ENCODE measurements around the gene S100PBP.

Gene S100PBP

DNA sequence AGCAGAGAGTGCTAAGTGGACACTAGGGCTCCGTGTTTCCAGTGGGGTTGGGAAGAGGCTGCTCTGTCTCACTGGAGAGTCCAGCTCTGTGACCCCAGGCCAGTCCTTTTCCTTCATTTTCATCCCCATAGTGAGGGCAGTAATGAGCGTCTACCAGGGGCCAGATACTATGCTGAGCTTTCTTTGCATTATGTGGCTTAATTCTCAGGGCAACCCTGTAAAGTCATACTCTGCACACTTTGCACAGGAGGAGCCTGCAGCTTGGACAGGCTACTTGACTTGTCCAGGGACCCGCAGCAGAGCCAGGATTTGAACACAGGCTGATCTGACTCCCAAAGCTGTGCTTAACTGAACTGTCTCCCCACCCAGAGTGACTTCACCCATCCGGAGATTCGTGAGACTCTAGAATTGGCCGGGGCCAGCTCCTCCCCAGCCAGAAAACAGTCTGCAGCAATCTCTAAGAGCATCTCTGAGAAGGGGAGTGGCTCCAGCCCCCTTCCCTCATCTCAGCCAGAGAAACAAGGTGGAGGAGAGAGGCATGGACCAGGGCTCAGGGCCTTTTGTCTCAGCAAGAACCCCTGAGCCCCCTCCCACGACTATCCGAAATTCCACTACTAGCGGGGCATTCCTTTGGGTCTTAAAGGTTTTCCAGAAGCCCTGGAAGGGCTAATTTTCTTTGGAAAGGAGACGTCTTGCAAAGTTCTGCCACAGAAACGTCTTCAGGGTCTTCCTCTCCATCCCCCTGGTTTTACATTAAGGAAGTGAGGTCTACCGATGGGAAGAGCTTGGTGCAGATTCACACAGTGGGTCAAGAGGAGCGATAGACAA lies 54.1 kb downstream of the S100PBP start:
- Histone ChIP-seq H3K4me3 (ENCODE audit: low read depth, low read length) (peak overlapping the region; percentile 47), H3K27me3 (replicated peaks) (peaks cover 2% of the 10 kb centered on the region), H3K36me3 (replicated peaks) (no peaks in the 10 kb centered on the region), H3K27ac (no peak overlapping the region)
- in situ Hi-C loops (cut with HindIII; ENCODE audit: low pct_ligation_motif_present, low sequenced_read_pairs) = no loop called here
- TF ChIP-seq, protein P1, sequence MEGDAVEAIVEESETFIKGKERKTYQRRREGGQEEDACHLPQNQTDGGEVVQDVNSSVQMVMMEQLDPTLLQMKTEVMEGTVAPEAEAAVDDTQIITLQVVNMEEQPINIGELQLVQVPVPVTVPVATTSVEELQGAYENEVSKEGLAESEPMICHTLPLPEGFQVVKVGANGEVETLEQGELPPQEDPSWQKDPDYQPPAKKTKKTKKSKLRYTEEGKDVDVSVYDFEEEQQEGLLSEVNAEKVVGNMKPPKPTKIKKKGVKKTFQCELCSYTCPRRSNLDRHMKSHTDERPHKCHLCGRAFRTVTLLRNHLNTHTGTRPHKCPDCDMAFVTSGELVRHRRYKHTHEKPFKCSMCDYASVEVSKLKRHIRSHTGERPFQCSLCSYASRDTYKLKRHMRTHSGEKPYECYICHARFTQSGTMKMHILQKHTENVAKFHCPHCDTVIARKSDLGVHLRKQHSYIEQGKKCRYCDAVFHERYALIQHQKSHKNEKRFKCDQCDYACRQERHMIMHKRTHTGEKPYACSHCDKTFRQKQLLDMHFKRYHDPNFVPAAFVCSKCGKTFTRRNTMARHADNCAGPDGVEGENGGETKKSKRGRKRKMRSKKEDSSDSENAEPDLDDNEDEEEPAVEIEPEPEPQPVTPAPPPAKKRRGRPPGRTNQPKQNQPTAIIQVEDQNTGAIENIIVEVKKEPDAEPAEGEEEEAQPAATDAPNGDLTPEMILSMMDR (IDR thresholded peaks at IDR 0.05; ENCODE audit: low read depth, low read length, missing control alignments) = no peak
- DNase-seq = no peak

DNA sequence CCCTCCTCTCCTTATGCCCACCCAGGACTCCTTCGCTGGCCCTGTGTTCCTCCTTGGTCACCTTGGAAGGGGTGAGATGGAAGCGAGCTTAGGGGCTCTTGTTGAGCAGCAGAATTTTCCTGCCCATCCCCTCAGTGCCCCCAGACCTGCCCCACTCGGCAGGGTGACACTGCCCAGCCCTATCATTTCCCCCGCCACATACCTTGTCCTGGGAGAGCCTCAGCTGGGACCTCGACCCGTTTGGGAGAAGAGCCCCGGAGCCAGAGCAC lies 54.7 kb downstream of the S100PBP start:
- H3K4me3 ChIP-seq (ENCODE audit: low read depth, low read length) = no peak overlapping the region
- DNase-seq = no peak
- peaks cover 2% of the 10 kb centered on the region for H3K27me3 ChIP-seq (replicated peaks)
- in situ Hi-C loops (cut with HindIII; ENCODE audit: low pct_ligation_motif_present, low sequenced_read_pairs) = no loop called here
- no peak overlapping the region for H3K27ac ChIP-seq
- H3K36me3 ChIP-seq (replicated peaks) = no peaks in the 10 kb centered on the region
- TF ChIP-seq, protein P1 (IDR thresholded peaks at IDR 0.05; ENCODE audit: low read depth, low read length, missing control alignments) = no peak

DNA sequence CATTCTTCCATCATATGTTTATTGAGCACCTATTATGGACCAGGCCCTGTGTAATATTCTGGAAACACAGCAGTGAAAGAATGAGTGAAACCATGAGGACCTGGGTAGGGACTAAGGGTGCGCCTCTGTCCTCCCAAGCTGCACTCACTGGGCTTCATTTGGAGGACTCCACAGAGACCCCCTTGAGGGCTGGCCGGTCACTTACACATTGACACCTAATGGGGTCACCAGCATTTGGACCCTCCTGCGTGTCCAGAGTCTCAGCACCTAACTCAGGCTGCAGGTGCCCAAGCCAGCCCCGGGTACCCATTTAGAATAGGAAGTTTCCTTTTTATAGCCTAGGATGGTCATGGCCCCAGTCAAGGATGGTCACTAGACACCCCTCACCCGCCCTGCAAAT lies 56.0 kb downstream of the S100PBP start:
- H3K27ac ChIP-seq = no peak overlapping the region
- TF ChIP-seq, protein P1 (IDR thresholded peaks at IDR 0.05; ENCODE audit: low read depth, low read length, missing control alignments) = no peak
- peaks cover 2% of the 10 kb centered on the region for H3K27me3 ChIP-seq (replicated peaks)
- DNase-seq = no peak
- H3K36me3 ChIP-seq (replicated peaks) = no peaks in the 10 kb centered on the region
- H3K4me3 ChIP-seq (ENCODE audit: low read depth, low read length) = no peak overlapping the region
- in situ Hi-C loops (cut with HindIII; ENCODE audit: low pct_ligation_motif_present, low sequenced_read_pairs) = no loop called here

DNA sequence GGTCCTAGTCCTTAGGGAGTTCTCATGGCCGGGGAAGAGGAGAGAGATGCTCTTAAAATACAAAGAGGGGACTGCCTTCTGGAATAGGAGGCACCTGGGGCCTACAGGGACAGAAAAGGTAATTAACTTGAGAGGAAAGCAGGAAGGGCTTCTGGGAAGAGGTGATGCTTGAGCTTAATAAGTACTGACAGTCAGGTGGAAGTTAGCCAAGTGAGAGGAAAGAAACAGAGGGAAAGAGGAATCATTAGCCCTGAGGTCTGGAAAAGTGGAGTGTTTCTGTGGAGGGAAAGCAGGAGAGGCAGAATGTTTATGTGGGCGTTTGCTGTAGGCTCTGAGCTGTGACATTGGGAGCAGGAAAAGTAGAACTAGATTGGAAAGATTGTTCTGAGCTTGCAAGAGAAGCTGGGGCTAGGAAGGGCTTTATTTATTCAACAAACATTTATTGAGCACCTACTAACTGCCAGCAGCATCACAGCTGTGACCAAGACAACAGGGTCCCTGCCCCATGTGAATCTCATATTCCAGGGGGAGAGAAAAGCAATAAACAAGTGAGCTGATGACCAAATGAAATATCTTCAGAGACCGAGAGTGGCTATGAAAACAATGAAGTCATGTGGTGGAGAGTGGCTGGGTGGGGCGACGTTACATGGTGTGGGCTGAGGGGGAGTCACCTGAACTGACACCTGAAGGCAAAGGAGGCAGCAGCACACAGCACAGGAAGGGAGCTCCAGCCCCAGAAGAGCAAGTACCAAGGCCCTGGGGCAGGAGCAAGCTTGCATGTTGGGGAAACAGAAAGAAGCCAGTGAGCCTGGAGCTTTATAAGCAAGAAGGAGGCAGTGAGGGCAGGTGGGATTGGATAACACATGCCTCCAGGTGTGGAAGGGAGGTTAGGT lies 57.7 kb downstream of the S100PBP start:
- in situ Hi-C loops (cut with HindIII; ENCODE audit: low pct_ligation_motif_present, low sequenced_read_pairs) = no loop called here
- Histone ChIP-seq H3K36me3 (replicated peaks) (no peaks in the 10 kb centered on the region), H3K27me3 (replicated peaks) (peaks cover 2% of the 10 kb centered on the region), H3K4me3 (ENCODE audit: low read depth, low read length) (no peak overlapping the region), H3K27ac (no peak overlapping the region)
- DNase-seq = no peak
- TF ChIP-seq, protein P1 (IDR thresholded peaks at IDR 0.05; ENCODE audit: low read depth, low read length, missing control alignments) = no peak

DNA sequence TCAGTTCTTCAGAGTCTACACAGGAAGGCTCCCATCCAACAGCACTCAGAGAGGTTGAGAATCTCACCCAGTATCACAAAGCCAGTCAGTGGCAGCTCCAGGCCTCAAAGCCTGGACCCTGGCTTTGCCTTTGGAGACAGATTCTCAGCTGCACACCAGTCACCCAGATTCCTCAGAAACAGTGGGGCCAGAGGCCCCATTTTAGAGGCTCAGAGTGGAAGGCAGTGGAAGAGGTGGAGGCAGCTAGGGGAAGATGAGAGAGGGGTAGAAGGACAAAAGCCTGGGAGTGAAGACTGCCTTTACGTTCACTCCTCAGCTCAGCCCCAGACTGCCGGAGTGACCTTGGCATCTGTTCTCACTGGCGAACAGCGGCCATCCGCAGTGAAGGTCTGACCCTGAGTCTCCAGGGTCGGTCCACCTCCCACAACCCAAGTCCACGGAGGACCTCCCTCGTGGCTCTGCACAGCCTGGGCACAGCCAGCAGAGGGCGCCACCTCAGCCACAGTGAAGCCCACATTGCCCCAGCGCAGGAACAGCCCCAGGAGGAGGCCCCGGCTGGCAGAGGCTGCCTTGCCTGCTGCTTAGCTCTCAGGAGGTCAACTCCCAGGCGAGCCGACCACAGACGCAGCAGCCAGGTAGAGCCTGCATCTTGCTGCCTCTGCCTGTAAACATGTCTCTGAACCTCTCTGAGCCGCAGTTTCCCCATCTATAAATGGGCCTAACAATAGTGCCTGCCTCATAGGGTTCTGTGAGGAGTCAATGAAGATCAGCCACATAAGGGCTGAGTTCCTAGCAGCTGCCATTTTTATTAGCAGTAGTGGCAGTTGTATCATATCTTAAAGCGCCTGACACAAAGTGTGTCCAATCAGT lies 59.1 kb downstream of the S100PBP start:
- H3K4me3 ChIP-seq (ENCODE audit: low read depth, low read length) = no peak overlapping the region
- no peaks in the 10 kb centered on the region for H3K36me3 ChIP-seq (replicated peaks)
- in situ Hi-C loops (cut with HindIII; ENCODE audit: low pct_ligation_motif_present, low sequenced_read_pairs) = no loop called here
- peak; percentile 34 for DNase-seq
- no peak overlapping the region for H3K27ac ChIP-seq
- TF ChIP-seq, protein P1 (IDR thresholded peaks at IDR 0.05; ENCODE audit: low read depth, low read length, missing control alignments) = peak; percentile 95
- H3K27me3 ChIP-seq (replicated peaks) = no peaks in the 10 kb centered on the region

Measured in brain microvascular endothelial cell (primary cell).